Measurements from ENCODE around the gene PAIP1.

DNA sequence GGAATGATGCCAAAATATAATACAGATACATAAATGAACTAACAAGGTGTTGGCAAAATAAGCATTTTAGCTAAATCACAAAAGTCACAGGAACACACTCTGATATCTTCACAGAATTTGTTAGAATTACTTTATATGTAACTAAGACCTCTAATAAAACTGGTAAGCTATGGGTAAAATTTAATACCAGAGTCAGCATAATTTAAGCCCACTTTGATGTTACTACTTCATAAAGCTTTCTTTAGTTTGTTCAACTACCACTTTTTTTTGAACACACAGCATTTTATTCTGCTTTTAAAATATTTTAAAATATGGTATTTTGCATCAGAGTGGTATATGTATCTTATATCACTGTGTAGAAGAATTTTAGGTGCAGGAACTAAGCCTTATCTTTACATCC, 19.9 kb downstream of the PAIP1 start:
- TF ChIP-seq, protein P1, sequence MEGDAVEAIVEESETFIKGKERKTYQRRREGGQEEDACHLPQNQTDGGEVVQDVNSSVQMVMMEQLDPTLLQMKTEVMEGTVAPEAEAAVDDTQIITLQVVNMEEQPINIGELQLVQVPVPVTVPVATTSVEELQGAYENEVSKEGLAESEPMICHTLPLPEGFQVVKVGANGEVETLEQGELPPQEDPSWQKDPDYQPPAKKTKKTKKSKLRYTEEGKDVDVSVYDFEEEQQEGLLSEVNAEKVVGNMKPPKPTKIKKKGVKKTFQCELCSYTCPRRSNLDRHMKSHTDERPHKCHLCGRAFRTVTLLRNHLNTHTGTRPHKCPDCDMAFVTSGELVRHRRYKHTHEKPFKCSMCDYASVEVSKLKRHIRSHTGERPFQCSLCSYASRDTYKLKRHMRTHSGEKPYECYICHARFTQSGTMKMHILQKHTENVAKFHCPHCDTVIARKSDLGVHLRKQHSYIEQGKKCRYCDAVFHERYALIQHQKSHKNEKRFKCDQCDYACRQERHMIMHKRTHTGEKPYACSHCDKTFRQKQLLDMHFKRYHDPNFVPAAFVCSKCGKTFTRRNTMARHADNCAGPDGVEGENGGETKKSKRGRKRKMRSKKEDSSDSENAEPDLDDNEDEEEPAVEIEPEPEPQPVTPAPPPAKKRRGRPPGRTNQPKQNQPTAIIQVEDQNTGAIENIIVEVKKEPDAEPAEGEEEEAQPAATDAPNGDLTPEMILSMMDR (IDR thresholded peaks at IDR 0.05) = no peak
- no peak for TF ChIP-seq POLR2A (IDR thresholded peaks at IDR 0.05)

All from right lobe of liver (tissue), 4 donors.